Measurements from ENCODE around the gene TMEM132E.

DNA sequence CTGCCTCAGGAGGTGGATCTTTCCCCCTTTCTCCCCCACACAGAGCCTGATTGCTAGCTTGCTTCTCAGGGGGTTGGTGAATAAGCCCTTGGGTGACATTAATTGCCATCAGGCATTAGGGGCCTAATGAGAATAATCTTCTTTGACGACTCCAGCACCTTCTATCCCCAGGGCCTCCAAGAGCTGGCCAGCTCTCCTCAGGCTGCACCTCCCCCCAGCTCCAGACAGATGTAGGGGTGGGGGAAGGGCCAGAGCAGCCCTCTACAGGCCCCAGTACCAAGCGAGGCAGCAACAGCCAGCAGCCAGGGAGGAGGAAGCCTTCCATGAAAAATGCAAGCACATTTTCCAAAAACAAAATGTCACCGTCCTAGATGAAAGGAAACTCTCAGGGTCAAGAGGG, 1.4 kb upstream of the TMEM132E start:
- TF ChIP-seq, protein P1, sequence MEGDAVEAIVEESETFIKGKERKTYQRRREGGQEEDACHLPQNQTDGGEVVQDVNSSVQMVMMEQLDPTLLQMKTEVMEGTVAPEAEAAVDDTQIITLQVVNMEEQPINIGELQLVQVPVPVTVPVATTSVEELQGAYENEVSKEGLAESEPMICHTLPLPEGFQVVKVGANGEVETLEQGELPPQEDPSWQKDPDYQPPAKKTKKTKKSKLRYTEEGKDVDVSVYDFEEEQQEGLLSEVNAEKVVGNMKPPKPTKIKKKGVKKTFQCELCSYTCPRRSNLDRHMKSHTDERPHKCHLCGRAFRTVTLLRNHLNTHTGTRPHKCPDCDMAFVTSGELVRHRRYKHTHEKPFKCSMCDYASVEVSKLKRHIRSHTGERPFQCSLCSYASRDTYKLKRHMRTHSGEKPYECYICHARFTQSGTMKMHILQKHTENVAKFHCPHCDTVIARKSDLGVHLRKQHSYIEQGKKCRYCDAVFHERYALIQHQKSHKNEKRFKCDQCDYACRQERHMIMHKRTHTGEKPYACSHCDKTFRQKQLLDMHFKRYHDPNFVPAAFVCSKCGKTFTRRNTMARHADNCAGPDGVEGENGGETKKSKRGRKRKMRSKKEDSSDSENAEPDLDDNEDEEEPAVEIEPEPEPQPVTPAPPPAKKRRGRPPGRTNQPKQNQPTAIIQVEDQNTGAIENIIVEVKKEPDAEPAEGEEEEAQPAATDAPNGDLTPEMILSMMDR (IDR thresholded peaks at IDR 0.05), result no peak
- no peak for TF ChIP-seq POLR2A (IDR thresholded peaks at IDR 0.05)
- TF ChIP-seq POLR2AphosphoS5 (IDR thresholded peaks at IDR 0.05; ENCODE audit: insufficient read depth in 1 of 2, low read depth in 1 of 2), result no peak

Measured in vagina (tissue), 2 donors.